NCI-H345 (cell line): Measurements from ENCODE around the gene UBE2G2.

Source experiments
- DNase-seq: peaks from one replicate; lab custom pipeline; 2025; lab: John Stamatoyannopoulos, UW

UBE2G2 gene, protein sequence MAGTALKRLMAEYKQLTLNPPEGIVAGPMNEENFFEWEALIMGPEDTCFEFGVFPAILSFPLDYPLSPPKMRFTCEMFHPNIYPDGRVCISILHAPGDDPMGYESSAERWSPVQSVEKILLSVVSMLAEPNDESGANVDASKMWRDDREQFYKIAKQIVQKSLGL

DNA sequence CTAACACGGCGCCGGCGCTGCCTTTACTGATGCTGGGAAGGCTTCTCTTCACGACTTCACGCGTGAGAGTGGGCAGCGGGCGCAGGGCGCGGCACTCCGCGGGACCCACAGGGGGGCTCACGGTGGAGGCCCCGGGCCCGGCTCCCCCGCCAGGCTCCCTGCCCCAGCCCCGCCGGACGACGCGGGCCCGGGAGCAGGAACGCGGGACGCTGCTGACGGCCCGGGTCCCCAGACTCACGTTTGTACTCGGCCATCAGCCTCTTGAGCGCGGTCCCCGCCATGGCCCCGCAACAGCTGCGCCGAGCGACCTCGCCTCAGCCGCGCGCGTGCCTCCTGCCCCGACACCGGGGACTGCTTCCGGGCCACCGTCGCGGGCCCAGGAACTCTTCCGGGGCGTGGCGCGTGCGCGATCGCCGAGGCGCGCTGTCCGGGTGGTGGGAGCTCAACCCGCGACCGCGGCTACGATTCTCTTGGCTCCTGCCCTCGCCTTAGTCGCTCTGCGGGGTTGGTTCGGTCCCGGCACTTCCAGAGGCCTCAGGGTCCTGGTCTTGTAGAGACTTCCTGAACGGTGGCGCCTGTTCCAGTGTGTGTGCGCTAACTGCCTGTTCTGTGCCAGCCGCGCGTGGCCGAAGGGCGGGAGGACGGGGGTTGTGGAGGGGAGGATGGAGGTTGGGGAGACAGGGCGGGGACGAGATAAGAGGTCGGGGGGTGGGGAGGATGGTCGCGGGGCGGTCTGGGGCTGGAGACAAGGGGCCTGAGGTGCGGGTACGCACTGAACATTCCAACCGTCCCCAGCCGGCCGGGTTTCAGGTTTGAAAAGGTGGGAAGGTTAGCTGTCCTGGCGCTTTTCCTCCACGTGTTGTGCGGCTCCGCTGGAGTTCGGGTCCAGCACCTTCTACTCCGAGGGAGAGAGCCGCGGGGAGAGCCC is at the start of gene UBE2G2:
Gene UBE2G2, minus strand, starts transcription at position 353 of the 928 bp plus-strand sequence. Its CDS starts 72 bp downstream, at position 281.
- peak; percentile 87 for DNase-seq

DNA sequence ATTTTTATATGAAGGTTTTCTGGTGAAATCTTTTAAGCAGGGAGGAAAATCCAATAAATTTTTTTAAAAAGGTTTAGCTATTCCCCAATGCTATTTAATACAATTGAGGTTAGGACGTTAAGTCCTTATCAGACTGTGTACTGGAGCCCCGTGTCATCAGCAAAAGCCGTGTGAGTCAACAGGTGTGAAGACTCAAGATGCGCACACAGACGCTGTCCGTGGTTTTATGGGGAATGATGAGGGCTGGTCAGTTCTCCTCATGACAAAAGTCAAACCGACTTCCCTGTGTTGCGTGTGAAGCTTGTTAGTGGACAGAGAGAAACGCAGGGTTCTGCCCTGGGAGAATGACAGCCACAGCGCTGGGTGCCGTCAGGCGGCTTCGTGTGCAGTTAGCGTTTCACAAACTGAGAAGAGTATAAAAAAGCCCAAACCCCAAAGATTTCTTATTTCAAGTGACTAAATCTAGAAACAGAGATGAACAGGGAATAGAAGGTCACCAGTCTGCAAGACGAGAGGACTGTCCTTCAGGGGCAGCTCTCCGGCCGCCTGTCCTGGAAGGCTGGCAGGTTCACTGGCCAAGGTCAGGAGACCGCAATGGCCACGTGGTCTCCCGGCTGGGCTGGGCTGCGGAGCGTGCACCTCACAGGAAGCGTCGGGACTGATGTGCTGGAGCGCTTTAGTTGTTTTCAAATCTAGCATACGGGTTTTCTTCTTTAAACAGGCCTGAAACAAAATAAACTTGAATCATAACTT is 49.5 kb upstream of the UBE2G2 start:
- DNase-seq: no peak

DNA sequence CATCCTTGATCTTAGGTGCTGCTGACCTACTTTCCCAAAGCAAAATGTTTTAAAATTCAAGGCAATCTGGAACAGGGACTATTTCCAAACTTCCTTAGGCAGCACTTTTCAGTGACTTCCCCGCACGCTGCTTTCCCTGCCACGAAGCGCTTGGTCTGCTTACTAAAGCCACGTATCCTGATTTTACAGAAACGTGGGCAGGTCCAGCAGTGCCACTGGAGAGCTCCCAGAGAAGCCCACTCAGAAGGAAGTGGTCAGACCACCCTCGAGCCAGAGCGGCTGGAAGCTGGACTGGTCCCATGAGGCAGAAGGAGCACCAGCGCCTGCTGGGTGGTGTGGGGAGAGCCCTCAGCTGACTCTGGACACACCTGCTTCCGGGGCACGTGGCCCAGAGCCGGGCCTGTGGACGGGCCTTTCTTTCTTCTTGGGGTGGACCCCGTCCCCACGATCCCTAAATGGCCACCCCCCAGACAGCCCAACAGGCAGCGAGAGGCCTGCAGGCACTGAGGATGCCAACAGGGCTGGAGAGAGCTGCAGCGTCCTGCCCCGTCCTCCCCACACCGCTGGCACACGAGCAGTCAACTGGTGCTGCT is 48.7 kb upstream of the UBE2G2 start:
- DNase-seq: no peak

DNA sequence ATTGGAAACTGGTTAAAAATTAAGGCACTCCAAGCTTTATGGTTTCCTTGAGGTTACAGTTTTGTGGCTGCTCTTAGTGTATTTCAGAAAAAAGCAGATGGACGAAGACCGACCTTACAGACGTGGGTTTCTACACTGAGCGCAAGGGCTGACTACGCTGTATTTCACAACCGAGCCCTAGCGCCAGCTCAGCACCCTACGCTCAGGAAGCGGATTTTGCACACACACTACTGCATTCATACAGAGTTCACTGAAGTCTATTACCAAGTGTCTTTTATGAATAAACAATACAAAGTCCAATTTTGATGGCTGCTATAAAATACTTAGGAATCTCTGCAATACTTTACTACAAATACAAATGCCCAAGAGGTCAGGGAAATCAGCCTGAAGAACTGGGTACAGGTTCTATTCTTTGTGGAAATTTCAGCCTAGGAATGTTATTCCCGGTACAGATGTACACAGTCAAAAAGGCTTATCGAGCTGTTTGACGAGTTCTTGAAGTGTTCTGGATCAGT is 48.1 kb upstream of the UBE2G2 start:
- no peak for DNase-seq

DNA sequence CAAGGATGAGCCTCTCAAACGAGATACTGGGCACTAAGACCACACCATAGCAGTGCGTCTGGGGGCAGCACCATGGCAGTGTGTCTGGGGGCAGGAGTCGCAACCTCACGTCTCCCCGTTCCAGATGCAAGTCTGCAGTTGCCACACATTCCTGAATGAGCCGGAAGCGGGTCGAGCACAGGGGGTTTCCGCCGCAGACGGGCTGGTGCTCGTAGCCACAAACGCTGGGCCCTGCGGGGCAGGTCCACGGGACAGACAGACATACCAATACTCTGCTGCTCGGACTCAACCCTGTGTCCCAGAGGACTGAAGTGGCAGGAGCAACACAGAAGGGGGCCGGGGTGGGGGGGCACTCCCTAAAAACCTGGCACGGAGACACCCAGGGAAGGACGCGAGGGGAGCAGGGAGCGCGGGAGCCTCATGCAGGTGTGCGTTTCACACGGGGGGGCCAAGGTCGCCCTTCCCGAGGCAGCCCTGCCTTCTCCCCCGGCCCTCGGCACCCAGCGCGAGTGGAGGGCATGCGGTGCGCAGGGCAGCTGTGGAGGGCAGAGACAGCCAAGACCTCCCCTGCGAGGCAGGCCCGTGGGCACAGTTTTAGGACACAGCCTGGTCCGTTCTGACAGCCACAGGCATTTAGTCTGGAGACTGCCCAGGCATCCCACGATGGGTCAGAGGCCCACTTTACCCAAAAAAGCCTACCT is 47.4 kb upstream of the UBE2G2 start:
- DNase-seq: no peak

DNA sequence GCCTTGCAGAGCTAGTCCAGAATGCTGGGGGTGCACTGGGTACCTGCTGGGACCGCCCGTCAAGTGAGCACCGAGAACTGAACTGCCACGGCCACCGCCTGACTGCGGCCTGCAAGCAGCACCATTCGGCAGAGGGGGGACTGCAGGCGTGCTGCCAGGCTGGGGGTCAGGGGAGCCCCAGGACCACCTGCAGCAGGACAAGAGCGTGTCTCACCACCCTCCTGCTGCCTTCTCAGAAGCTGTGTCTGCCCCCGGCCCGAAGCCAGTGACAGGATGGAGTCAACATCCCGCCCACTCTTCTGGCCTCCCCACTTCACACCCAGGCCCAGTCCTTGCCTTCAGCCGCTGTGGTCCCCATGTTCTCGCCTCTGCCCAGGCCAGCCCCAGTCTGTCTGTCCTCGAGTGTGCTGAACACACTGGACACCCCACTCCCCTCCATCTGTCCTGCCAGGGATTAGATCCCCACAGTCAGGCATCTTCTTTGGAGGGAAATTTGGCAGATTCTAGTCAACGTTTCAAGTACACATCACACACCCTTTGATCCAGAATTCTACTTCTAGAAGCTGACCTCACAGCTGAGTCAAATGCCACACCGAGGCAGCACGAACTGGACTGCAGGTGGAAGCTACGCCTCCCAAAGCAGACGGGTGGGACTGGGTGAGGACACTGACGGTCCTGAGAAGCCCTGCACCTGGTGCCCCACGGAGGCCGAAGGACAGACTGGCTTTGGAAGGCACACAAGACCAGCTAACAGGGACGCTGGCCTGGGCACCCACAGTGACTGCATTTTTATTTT is 45.8 kb upstream of the UBE2G2 start:
- DNase-seq: no peak

DNA sequence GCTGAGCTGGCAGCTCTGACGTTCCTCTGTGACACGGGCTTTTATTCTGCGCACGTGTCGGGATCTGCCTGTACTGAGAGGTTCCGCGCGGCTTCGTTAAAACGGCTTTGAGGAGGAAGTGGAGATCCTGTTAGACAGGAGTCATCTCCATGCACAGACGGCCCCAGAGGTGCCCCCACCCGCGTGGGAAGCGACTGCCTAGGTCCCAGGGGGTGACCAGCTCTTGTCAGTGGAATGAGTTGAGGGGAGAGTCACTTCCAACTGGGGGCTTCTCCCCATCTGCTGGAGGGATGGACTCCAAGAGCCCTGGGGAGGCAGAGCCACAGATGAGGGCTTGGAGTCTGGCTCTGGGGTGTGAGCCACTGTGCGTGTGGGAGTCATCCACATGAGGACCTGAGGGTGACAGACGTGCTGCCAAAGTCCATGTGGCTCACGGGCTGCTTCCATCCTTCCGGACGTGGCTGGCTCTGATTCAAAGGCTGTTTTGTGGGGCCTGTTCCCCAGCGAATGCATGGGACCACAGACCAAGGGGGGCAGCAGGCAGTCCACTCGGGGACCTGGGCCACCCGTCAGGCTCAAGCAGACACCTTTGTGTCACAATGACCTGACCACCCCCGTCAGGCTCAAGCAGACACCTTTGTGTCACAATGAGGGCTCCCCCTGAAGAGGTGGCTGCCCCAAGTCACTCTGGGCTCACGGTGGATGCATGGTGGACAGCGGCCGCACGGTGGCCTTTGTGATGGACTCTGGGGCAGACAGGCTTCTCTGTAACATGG is 45.1 kb upstream of the UBE2G2 start:
- no peak for DNase-seq

DNA sequence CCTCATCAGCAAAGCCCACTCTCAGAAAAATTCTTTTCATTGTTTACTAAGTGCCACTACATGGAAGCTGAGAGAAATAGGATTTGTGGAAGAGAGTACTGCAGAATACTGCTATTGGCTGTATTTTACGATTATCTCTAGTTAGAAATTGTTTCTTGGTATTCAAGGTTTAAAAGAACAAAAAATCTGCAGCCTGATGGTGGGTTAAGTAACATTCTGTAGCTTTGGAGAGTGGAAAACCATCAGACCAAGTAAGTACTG is 44.5 kb upstream of the UBE2G2 start:
- DNase-seq: no peak

DNA sequence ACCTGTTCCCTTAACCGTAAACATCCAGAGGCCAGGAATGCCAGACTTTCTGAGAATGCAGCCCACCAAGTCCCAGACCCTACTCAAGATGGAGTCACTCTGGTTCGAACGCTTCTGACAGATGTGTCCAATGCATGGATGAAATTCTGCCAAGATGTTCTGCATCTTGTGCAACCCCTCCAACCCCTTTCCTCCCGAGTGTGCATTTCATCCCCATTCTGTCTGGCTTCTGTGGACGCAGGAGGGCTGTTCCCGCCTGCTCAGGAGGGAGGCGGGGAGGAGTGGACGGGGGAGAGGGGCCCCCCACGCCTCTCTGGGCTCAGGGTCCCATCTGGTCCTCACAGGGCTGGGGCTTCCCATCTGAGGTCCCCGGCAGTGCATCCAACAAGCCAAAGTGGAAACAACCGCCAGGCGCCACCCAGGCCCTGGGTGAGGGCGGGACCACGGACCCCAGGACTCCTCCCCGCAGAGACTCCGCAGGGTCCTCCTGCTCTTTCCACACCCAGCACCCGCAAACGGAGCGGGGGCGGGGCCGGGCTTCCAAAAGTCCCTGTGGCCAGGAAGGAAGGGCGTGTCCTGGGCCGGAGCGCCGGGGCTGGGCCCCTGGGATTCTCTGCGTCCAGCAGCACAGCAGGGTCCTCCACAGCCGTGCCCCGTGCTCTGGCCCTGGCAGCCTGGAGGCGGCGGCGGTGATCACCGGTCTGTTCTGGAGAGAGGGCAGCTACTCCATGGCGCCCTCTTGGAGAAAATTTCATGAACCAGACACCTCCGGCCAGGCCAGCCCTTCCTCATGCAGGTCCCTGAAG is 44.0 kb upstream of the UBE2G2 start:
- peak; percentile 64 for DNase-seq

DNA sequence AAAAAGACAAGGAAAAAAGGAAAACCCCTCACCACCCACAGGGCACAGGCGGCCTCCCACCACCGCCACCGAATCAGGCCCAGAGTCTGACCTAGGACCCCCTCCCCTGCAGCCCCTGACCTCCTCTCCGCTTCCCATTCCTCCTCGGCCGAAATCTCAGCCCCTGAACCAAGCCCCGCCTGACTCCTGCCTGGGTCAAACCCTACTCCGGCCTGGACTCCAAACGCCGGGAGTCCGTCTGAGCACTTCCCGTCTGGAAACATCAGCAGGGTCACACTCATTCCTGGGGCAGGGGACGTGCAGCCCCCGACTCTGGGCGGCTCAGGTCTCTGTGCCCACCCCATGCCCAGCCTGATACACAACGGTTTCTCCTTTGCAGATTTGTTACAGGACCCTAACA is 42.6 kb upstream of the UBE2G2 start:
- no peak for DNase-seq

DNA sequence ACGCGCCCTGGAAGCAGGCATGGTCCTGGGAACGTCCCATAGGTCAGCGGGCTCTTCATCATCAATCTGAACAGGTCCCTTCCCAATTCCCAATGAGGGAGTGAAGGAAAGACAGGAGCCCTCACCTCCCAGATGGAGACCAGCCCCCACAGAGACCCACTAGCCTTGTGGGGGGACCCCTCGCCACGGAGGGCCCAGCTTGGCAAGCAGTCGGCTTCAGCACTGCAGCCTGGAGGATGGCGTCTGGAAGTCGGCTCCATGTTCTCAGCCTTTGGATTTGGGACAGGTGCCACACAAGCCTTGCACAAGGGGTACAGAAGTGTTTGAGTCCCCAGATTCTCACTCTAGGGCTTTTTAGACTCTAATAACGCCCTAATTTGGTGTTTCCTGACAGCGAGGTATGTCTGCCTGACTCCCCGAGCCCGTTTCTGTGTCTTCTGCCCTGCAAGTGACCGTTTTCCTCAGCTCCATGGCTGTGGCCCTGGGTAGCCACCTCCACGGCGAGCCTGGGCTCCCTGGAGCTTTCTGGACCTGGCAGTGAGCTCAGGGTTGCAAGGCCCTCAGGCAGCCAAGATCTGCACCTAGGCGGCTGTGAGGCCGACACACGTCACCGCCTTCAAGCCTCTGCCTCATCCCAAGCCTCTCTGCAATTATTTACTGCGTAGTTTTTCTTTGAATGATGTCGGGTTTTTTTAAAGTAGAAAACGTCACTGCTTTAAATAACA is 41.3 kb upstream of the UBE2G2 start:
- no peak for DNase-seq

DNA sequence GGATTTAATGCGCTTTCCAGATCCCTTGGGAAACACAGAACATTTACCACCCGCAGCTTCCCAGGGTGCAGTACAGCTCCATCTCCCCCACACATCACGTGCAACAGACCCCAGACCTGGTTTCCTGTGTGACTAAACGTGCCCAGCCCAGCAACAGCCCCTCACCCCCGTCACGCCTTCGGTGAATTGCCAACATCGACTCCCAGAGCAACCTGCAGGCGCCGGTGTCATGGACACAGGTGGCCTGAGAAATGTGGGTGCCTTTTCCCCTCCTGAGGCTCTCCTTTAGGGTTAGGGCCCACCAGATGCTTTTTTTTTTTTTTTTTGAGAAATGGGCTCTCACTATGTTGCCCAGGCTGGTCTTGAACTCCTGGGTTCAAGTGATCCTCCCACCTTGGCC is 40.5 kb upstream of the UBE2G2 start:
- DNase-seq: no peak

DNA sequence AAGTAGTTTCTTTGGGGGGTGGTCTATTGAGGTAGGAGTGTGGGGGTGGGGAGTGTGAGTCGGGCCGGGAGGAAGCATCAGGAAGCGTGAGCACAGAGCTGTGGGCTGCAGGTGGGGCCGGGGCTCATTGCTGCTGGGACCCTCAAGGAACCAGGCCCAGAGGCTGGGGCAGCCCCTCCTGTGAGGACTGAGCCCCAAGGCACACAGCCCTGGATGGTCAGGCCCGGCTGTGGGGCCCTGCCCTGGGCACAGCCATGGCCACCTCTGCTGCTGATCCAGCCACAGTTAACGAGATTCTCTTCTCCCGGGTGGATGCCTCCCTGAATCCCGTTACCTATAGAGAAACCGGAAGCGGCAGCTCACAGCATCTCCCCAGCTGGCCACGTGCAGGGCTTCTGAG is 39.2 kb upstream of the UBE2G2 start:
- DNase-seq: no peak

DNA sequence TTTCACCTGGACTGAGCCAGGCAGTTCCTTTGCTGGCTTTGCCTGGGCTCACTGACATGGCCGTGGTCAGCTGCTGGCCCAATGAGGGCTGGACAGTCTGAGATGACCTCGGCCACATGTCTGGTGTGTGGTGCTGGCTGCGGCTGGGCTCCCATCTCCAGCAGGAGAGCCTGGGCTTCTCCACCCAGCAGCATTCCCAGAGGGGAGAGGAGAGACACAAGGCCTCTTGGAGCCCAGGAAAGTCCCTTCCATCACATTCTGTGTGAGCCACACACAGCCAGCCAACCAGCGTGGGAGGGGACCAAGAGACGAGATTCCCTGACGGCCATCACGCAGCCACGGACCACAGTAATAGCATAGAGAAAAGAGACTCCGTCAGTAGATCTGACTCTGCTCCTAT is 37.3 kb upstream of the UBE2G2 start:
- no peak for DNase-seq

DNA sequence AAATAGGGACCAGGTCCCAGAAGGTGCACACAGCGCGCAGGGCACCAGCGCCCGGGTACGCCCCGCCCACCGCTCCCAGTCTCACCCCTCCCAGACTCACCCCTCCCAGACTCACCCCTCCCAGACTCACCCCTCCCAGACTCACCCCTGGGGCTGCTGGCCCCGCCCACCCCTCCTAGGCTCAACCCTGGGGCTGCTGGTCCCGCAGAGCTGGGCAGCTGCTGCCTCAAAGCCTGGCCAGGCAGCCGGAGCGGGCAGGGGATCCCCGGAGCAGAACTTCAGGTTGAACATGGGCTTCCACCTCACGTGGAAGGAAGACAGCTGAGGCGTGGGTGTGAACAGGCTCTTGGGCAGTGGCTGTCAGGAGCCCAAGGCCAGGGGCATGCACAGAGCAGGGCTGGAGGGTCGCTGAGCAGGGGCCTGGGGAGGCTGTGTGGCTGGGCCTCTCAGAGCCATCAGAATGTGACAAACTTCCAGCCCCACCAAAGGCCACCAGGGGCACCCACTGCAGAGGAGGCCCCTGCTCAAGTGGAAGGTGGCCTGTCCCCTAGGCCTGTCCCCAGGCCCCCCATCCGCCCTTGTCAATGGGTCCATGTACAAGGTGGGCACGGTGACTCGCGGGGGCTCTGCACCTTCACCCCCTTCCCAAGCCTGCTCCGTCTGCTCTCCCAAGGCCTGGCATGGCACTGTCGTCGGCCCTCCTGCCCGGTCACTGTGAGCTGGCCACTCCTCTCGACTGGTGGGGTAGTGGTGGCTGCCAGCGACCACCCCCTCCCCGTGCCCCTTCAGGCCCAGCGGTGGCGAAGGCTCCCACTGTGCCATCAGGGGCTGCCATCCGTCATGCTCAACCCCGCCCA is 36.6 kb upstream of the UBE2G2 start:
- no peak for DNase-seq

DNA sequence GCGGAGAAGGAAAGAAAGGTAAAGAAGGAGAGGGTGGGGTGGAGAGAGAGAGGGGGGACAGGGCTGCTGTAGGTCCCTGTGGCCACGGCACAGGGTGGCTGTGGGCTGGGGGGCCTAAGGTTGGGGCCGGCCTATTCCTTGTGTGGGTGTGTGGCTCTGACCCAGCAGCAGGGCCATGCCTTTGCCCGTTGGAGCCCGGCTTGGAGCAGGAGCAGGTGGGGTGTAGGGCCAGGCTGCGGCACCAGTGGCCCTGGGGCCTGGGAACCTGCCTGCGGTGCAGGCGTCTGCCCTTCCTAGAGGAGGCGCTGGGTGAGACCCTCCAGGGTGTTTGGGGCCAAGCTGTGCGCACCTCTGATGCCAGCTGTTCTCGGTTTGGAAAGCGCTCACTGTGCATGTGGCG is 35.9 kb upstream of the UBE2G2 start:
- no peak for DNase-seq

DNA sequence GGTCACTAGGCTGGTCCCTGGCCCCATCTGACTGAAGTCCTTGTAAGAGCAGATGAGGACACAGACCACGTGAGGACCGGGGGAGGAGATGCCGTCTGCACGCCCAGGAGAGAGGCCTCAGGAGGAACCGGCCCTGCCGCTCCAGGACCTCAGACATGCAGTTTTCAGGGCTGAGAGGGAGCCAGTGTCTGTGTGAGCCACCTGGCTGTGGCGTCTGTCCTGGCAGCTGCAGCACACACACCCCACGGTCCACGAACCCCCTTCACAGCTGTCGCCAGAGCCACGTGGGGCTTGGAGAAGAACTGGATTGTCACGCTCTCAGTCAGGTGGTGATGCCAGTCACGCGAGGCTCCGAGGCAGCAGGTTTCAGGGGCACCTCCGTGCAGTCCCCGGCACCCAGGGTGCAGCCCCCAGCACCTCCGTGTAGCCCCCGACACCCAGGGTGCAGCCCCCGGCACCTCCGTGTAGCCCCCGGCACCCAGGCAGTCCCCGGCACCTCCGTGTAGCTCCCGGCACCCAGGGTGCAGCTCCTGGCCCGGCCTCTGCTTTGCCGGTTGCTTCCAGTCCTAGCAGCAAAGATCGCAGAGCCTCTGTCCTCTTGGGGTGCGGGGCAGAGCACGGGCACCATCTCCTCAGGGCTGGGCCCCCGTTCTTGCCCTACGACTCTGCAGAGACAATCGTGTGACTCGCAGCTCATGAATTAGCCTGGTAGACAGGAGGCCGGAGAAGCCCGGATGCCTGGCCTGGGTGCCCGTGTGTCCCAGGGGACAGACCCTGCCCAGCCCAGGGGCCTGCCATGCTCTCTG is 35.2 kb upstream of the UBE2G2 start:
- DNase-seq: peak; percentile 26
